ENCODE data around the gene TNIP1.

Gene TNIP1

GRCh38 chr5:151027961-151028479, 52.8 kb downstream of the TNIP1 start:
- no peak for ATAC-seq (ENCODE audit: insufficient read depth, low read depth)
- no peak overlapping the region for H3K4me2 ChIP-seq (ENCODE audit: insufficient read depth, low read length)
- no peaks in the 10 kb centered on the region for H3K4me1 ChIP-seq (ENCODE audit: insufficient read depth, low read length)
- no peaks in the 10 kb centered on the region for H3K9me3 ChIP-seq (ENCODE audit: insufficient read depth, low read length, severe bottlenecking)
- H3K79me2 ChIP-seq (ENCODE audit: insufficient read depth, low read length) = no peaks in the 10 kb centered on the region
- no peak overlapping the region for H3K27ac ChIP-seq (ENCODE audit: low read length)
- no peaks in the 10 kb centered on the region for H3K27me3 ChIP-seq (ENCODE audit: insufficient read depth, low read length, poor library complexity)
- TF ChIP-seq CTCF (IDR thresholded peaks at IDR 0.05; ENCODE audit: borderline replicate concordance, extremely low read depth, low read length, poor library complexity, severe bottlenecking) (no peak), EZH2 (IDR thresholded peaks at IDR 0.05; ENCODE audit: borderline replicate concordance, low read depth, low read length, severe bottlenecking) (no peak)
- H3K4me3 ChIP-seq (ENCODE audit: low read depth in 1 of 2, low read length in 2 of 2) = no peak overlapping the region
- H3K9ac ChIP-seq (ENCODE audit: low read depth, low read length) = no peak overlapping the region
- no peaks in the 10 kb centered on the region for H4K20me1 ChIP-seq (ENCODE audit: insufficient read depth, low read length)
- no peak overlapping the region for H2AFZ ChIP-seq (ENCODE audit: low read depth, low read length)
- DNase-seq = no peak
- H3K36me3 ChIP-seq (ENCODE audit: insufficient read depth, low read length) = peaks cover 53% of the 10 kb centered on the region

DNA sequence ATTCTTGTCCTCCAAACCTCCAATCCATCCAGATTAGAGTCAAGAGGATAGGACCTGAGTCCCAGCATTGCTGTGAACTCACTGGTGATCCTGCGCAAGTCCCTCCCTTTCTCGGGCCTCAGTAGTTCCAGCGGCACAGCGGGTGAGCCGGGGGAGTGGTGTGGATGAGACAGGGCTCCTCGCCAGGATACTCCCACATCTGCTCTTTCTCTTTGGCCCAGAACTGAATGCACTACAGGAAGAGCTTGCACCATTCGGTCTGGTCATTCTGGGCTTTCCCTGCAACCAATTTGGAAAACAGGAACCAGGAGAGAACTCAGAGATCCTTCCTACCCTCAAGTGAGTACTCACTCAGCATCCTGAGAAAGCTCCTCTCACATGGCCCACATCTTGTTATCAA, 54.2 kb downstream of the TNIP1 start:
- ATAC-seq (ENCODE audit: insufficient read depth, low read depth) = no peak
- Histone ChIP-seq H2AFZ (ENCODE audit: low read depth, low read length) (no peak overlapping the region), H3K4me3 (ENCODE audit: low read depth in 1 of 2, low read length in 2 of 2) (no peak overlapping the region), H4K20me1 (ENCODE audit: insufficient read depth, low read length) (no peaks in the 10 kb centered on the region), H3K27ac (ENCODE audit: low read length) (no peak overlapping the region), H3K36me3 (ENCODE audit: insufficient read depth, low read length) (peaks cover 40% of the 10 kb centered on the region), H3K27me3 (ENCODE audit: insufficient read depth, low read length, poor library complexity) (no peaks in the 10 kb centered on the region), H3K4me1 (ENCODE audit: insufficient read depth, low read length) (no peaks in the 10 kb centered on the region), H3K79me2 (ENCODE audit: insufficient read depth, low read length) (no peaks in the 10 kb centered on the region), H3K9ac (ENCODE audit: low read depth, low read length) (no peak overlapping the region), H3K4me2 (ENCODE audit: insufficient read depth, low read length) (no peak overlapping the region), H3K9me3 (ENCODE audit: insufficient read depth, low read length, severe bottlenecking) (no peaks in the 10 kb centered on the region)
- TF ChIP-seq EZH2 (IDR thresholded peaks at IDR 0.05; ENCODE audit: borderline replicate concordance, low read depth, low read length, severe bottlenecking) (no peak), CTCF (IDR thresholded peaks at IDR 0.05; ENCODE audit: borderline replicate concordance, extremely low read depth, low read length, poor library complexity, severe bottlenecking) (no peak)
- DNase-seq = no peak

- H3K79me2 ChIP-seq (ENCODE audit: insufficient read depth, low read length) = no peaks in the 10 kb centered on the region
- no peak overlapping the region for H2AFZ ChIP-seq (ENCODE audit: low read depth, low read length)
- H4K20me1 ChIP-seq (ENCODE audit: insufficient read depth, low read length) = no peaks in the 10 kb centered on the region
- H3K27me3 ChIP-seq (ENCODE audit: insufficient read depth, low read length, poor library complexity) = no peaks in the 10 kb centered on the region
- no peak overlapping the region for H3K27ac ChIP-seq (ENCODE audit: low read length)
- H3K4me1 ChIP-seq (ENCODE audit: insufficient read depth, low read length) = no peaks in the 10 kb centered on the region
- ATAC-seq (ENCODE audit: insufficient read depth, low read depth) (no peak), DNase-seq (no peak)
- no peak overlapping the region for H3K4me2 ChIP-seq (ENCODE audit: insufficient read depth, low read length)
- H3K36me3 ChIP-seq (ENCODE audit: insufficient read depth, low read length) = peaks cover 34% of the 10 kb centered on the region
- TF ChIP-seq CTCF (IDR thresholded peaks at IDR 0.05; ENCODE audit: borderline replicate concordance, extremely low read depth, low read length, poor library complexity, severe bottlenecking) = no peak
- no peak for TF ChIP-seq EZH2 (IDR thresholded peaks at IDR 0.05; ENCODE audit: borderline replicate concordance, low read depth, low read length, severe bottlenecking)
- no peaks in the 10 kb centered on the region for H3K9me3 ChIP-seq (ENCODE audit: insufficient read depth, low read length, severe bottlenecking)
- H3K4me3 ChIP-seq (ENCODE audit: low read depth in 1 of 2, low read length in 2 of 2) = no peak overlapping the region
- no peak overlapping the region for H3K9ac ChIP-seq (ENCODE audit: low read depth, low read length)
Observed at GRCh38 chr5:151026088-151026487, 54.7 kb downstream of the TNIP1 start.

GRCh38 chr5:151025250-151025606, 55.6 kb downstream of the TNIP1 start:
- Histone ChIP-seq H3K27ac (ENCODE audit: low read length) (no peak overlapping the region), H3K4me1 (ENCODE audit: insufficient read depth, low read length) (no peaks in the 10 kb centered on the region), H2AFZ (ENCODE audit: low read depth, low read length) (no peak overlapping the region), H3K27me3 (ENCODE audit: insufficient read depth, low read length, poor library complexity) (no peaks in the 10 kb centered on the region), H3K4me3 (ENCODE audit: low read depth in 1 of 2, low read length in 2 of 2) (no peak overlapping the region), H3K79me2 (ENCODE audit: insufficient read depth, low read length) (no peaks in the 10 kb centered on the region), H4K20me1 (ENCODE audit: insufficient read depth, low read length) (no peaks in the 10 kb centered on the region), H3K9ac (ENCODE audit: low read depth, low read length) (no peak overlapping the region), H3K4me2 (ENCODE audit: insufficient read depth, low read length) (no peak overlapping the region), H3K36me3 (ENCODE audit: insufficient read depth, low read length) (peaks cover 26% of the 10 kb centered on the region), H3K9me3 (ENCODE audit: insufficient read depth, low read length, severe bottlenecking) (no peaks in the 10 kb centered on the region)
- no peak for TF ChIP-seq CTCF (IDR thresholded peaks at IDR 0.05; ENCODE audit: borderline replicate concordance, extremely low read depth, low read length, poor library complexity, severe bottlenecking)
- TF ChIP-seq EZH2 (IDR thresholded peaks at IDR 0.05; ENCODE audit: borderline replicate concordance, low read depth, low read length, severe bottlenecking) = no peak
- DNase-seq = no peak
- ATAC-seq (ENCODE audit: insufficient read depth, low read depth) = no peak

All from DND-41 (cell line).